ENCODE results near the gene TPGS1.

The TPGS1 gene

GRCh38 chr19:507286-508203, at the start of gene TPGS1:
Gene TPGS1 (plus strand): TSS chr19:507497. CDS start chr19:507507, 10 bp downstream.
- in situ Hi-C loops (cut with MboI; ENCODE audit: low sequenced_read_pairs), result no loop called here

- in situ Hi-C loops (cut with MboI; ENCODE audit: low sequenced_read_pairs), result no loop called here
These were observed 49.7 kb upstream of the TPGS1 start for GRCh38 chr19:457636-458035.

GRCh38 chr19:458091-459042, 48.9 kb upstream of the TPGS1 start:
- in situ Hi-C loops (cut with MboI; ENCODE audit: low sequenced_read_pairs), result no loop called here

GRCh38 chr19:459724-460511, 47.4 kb upstream of the TPGS1 start:
- in situ Hi-C loops (cut with MboI; ENCODE audit: low sequenced_read_pairs), result no loop called here

GRCh38 chr19:460877-461720, 46.2 kb upstream of the TPGS1 start, which contains the start of gene SHC2:
Gene SHC2 (minus strand): TSS chr19:461033. CDS start chr19:460996, 37 bp downstream.
- in situ Hi-C loops (cut with MboI; ENCODE audit: low sequenced_read_pairs), result no loop called here

GRCh38 chr19:461721-462551, 45.4 kb upstream of the TPGS1 start:
- in situ Hi-C loops (cut with MboI; ENCODE audit: low sequenced_read_pairs), result no loop called here

- in situ Hi-C loops (cut with MboI; ENCODE audit: low sequenced_read_pairs), result no loop called here
These were observed 43.7 kb upstream of the TPGS1 start for GRCh38 chr19:463483-464207.

GRCh38 chr19:464208-464545, 43.1 kb upstream of the TPGS1 start:
- in situ Hi-C loops (cut with MboI; ENCODE audit: low sequenced_read_pairs), result no loop called here

- in situ Hi-C loops (cut with MboI; ENCODE audit: low sequenced_read_pairs), result no loop called here
These were observed 42.1 kb upstream of the TPGS1 start for GRCh38 chr19:465056-465816.

GRCh38 chr19:467554-467953, 39.7 kb upstream of the TPGS1 start:
- in situ Hi-C loops (cut with MboI; ENCODE audit: low sequenced_read_pairs), result no loop called here

- in situ Hi-C loops (cut with MboI; ENCODE audit: low sequenced_read_pairs), result no loop called here
These were observed 38.6 kb upstream of the TPGS1 start for GRCh38 chr19:468587-469256.

GRCh38 chr19:469833-470232, 37.5 kb upstream of the TPGS1 start:
- in situ Hi-C loops (cut with MboI; ENCODE audit: low sequenced_read_pairs), result no loop called here

- in situ Hi-C loops (cut with MboI; ENCODE audit: low sequenced_read_pairs), result no loop called here
These were observed 36.6 kb upstream of the TPGS1 start for GRCh38 chr19:470701-471100.

- in situ Hi-C loops (cut with MboI; ENCODE audit: low sequenced_read_pairs), result no loop called here
These were observed 35.1 kb upstream of the TPGS1 start for GRCh38 chr19:472005-472858.

GRCh38 chr19:474126-475078, 32.9 kb upstream of the TPGS1 start:
- in situ Hi-C loops (cut with MboI; ENCODE audit: low sequenced_read_pairs), result no loop called here
